Measurements from ENCODE around the gene DACH2.

The DACH2 gene

DNA sequence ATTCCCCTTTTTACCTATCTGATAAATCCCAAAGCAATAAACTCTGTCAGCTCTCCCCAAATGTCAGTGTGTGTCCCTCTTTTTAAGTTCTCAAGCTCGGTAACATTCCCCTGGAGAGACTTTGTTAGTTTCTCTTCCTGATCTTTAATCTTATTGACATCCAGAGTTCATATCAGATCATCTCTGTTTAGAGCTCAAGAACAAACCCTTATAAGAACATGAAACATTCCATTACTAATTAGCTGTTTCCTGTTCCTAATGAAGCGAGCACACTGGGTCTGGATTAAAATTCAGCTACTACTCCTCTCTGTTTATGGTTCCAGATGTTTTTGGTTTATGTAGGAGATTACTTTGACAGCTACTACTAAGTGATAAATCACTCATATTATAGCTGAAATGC lies 681.5 kb downstream of the DACH2 start:
- TF ChIP-seq, protein P1, sequence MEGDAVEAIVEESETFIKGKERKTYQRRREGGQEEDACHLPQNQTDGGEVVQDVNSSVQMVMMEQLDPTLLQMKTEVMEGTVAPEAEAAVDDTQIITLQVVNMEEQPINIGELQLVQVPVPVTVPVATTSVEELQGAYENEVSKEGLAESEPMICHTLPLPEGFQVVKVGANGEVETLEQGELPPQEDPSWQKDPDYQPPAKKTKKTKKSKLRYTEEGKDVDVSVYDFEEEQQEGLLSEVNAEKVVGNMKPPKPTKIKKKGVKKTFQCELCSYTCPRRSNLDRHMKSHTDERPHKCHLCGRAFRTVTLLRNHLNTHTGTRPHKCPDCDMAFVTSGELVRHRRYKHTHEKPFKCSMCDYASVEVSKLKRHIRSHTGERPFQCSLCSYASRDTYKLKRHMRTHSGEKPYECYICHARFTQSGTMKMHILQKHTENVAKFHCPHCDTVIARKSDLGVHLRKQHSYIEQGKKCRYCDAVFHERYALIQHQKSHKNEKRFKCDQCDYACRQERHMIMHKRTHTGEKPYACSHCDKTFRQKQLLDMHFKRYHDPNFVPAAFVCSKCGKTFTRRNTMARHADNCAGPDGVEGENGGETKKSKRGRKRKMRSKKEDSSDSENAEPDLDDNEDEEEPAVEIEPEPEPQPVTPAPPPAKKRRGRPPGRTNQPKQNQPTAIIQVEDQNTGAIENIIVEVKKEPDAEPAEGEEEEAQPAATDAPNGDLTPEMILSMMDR (IDR thresholded peaks at IDR 0.05; ENCODE audit: low read depth, low read length), result no peak
- H3K4me3 ChIP-seq (ENCODE audit: low read depth, low read length), result no peak overlapping the region

DNA sequence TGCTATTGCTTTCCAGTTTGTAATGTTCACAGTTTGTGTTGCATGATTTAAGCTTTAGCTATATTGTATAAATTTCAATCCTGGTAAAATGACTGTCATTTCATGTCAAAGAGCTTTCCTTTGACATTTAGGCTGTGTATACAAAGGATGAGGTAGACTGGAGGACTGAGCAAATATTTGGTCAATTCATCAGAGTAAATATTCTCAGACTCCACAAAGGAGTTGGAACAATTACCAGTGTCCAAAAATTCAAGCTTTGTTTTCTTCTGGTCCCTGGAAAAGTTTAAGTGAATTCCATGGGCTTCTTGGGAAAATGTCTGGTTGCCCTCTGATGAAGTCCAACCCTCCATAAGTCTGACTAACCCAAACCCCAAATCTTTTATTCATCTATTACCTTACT lies 682.4 kb downstream of the DACH2 start:
- TF ChIP-seq, protein P1 (IDR thresholded peaks at IDR 0.05; ENCODE audit: low read depth, low read length), result no peak
- no peak overlapping the region for H3K4me3 ChIP-seq (ENCODE audit: low read depth, low read length)

DNA sequence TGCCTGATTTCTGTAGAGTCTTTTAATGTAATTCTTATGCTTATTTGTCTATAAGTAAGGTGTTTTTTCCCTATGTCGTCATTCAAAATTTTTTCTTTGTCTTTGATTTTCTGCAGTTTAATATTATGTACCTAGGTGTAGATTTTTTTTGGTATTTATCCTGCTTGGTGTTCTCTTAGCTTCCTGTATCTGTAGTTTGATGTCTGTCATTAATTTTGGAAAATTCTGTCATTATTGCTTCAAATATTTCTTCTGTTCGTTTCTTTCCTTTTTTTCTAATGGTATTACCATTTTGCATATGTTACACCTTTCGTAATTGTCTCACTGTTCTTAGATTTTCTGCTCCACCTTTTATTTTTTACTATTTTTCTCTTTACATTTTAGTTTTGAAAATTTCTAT lies 696.9 kb downstream of the DACH2 start:
- no peak overlapping the region for H3K4me3 ChIP-seq (ENCODE audit: low read depth, low read length)
- TF ChIP-seq, protein P1 (IDR thresholded peaks at IDR 0.05; ENCODE audit: low read depth, low read length), result no peak

All from WI38 (cell line).